ENCODE data around the gene LUZP2.

The LUZP2 gene

GRCh38 chr11:24705474-24705873, 208.6 kb downstream of the LUZP2 start:
- Histone ChIP-seq H3K36me3 (ENCODE audit: insufficient read depth, insufficient read length, low read length) (no peaks in the 10 kb centered on the region), H3K27me3 (ENCODE audit: insufficient read depth, insufficient read length) (no peaks in the 10 kb centered on the region), H3K4me1 (ENCODE audit: insufficient read depth, insufficient read length) (no peaks in the 10 kb centered on the region), H3K9ac (ENCODE audit: insufficient read length, low read depth) (no peak overlapping the region), H3K9me3 (ENCODE audit: insufficient read depth, low read length) (no peaks in the 10 kb centered on the region), H3K4me3 (ENCODE audit: insufficient read length, low read depth) (no peak overlapping the region)
- TF ChIP-seq YY1 (IDR thresholded peaks at IDR 0.05; ENCODE audit: insufficient read depth, insufficient read length) (no peak), SUZ12 (IDR thresholded peaks at IDR 0.05; ENCODE audit: extremely low read depth, insufficient read depth, insufficient read length) (no peak), ZNF274 (IDR thresholded peaks at IDR 0.05; ENCODE audit: low read depth, low read length) (no peak)
- no peak for DNase-seq (ENCODE audit: low read depth, low spot score)

- H3K36me3 ChIP-seq (ENCODE audit: insufficient read depth, insufficient read length, low read length) = no peaks in the 10 kb centered on the region
- no peak for DNase-seq (ENCODE audit: low read depth, low spot score)
- H3K27me3 ChIP-seq (ENCODE audit: insufficient read depth, insufficient read length) = no peaks in the 10 kb centered on the region
- no peak overlapping the region for H3K4me3 ChIP-seq (ENCODE audit: insufficient read length, low read depth)
- no peaks in the 10 kb centered on the region for H3K9me3 ChIP-seq (ENCODE audit: insufficient read depth, low read length)
- H3K4me1 ChIP-seq (ENCODE audit: insufficient read depth, insufficient read length) = no peaks in the 10 kb centered on the region
- TF ChIP-seq SUZ12 (IDR thresholded peaks at IDR 0.05; ENCODE audit: extremely low read depth, insufficient read depth, insufficient read length) (no peak), ZNF274 (IDR thresholded peaks at IDR 0.05; ENCODE audit: low read depth, low read length) (no peak), YY1 (IDR thresholded peaks at IDR 0.05; ENCODE audit: insufficient read depth, insufficient read length) (no peak)
- no peak overlapping the region for H3K9ac ChIP-seq (ENCODE audit: insufficient read length, low read depth)
Observed at GRCh38 chr11:24708616-24709015, 211.8 kb downstream of the LUZP2 start.

- no peak for TF ChIP-seq ZNF274 (IDR thresholded peaks at IDR 0.05; ENCODE audit: low read depth, low read length)
- no peak for TF ChIP-seq SUZ12 (IDR thresholded peaks at IDR 0.05; ENCODE audit: extremely low read depth, insufficient read depth, insufficient read length)
- TF ChIP-seq YY1 (IDR thresholded peaks at IDR 0.05; ENCODE audit: insufficient read depth, insufficient read length) = no peak
- H3K36me3 ChIP-seq (ENCODE audit: insufficient read depth, insufficient read length, low read length) = no peaks in the 10 kb centered on the region
- H3K27me3 ChIP-seq (ENCODE audit: insufficient read depth, insufficient read length) = no peaks in the 10 kb centered on the region
- no peaks in the 10 kb centered on the region for H3K9me3 ChIP-seq (ENCODE audit: insufficient read depth, low read length)
- DNase-seq (ENCODE audit: low read depth, low spot score) = no peak
- H3K4me1 ChIP-seq (ENCODE audit: insufficient read depth, insufficient read length) = no peaks in the 10 kb centered on the region
- no peak overlapping the region for H3K9ac ChIP-seq (ENCODE audit: insufficient read length, low read depth)
- H3K4me3 ChIP-seq (ENCODE audit: insufficient read length, low read depth) = no peak overlapping the region
Observed at GRCh38 chr11:24709928-24710565, 213.2 kb downstream of the LUZP2 start.

GRCh38 chr11:24714601-24715000, 217.7 kb downstream of the LUZP2 start:
- no peaks in the 10 kb centered on the region for H3K27me3 ChIP-seq (ENCODE audit: insufficient read depth, insufficient read length)
- no peak for TF ChIP-seq SUZ12 (IDR thresholded peaks at IDR 0.05; ENCODE audit: extremely low read depth, insufficient read depth, insufficient read length)
- no peak for TF ChIP-seq ZNF274 (IDR thresholded peaks at IDR 0.05; ENCODE audit: low read depth, low read length)
- TF ChIP-seq YY1 (IDR thresholded peaks at IDR 0.05; ENCODE audit: insufficient read depth, insufficient read length) = no peak
- no peaks in the 10 kb centered on the region for H3K4me1 ChIP-seq (ENCODE audit: insufficient read depth, insufficient read length)
- no peak for DNase-seq (ENCODE audit: low read depth, low spot score)
- H3K9ac ChIP-seq (ENCODE audit: insufficient read length, low read depth) = no peak overlapping the region
- H3K9me3 ChIP-seq (ENCODE audit: insufficient read depth, low read length) = no peaks in the 10 kb centered on the region
- no peaks in the 10 kb centered on the region for H3K36me3 ChIP-seq (ENCODE audit: insufficient read depth, insufficient read length, low read length)
- H3K4me3 ChIP-seq (ENCODE audit: insufficient read length, low read depth) = no peak overlapping the region

- Histone ChIP-seq H3K4me3 (ENCODE audit: insufficient read length, low read depth) (no peak overlapping the region), H3K4me1 (ENCODE audit: insufficient read depth, insufficient read length) (no peaks in the 10 kb centered on the region), H3K9me3 (ENCODE audit: insufficient read depth, low read length) (no peaks in the 10 kb centered on the region), H3K9ac (ENCODE audit: insufficient read length, low read depth) (no peak overlapping the region), H3K27me3 (ENCODE audit: insufficient read depth, insufficient read length) (no peaks in the 10 kb centered on the region), H3K36me3 (ENCODE audit: insufficient read depth, insufficient read length, low read length) (no peaks in the 10 kb centered on the region)
- TF ChIP-seq YY1 (IDR thresholded peaks at IDR 0.05; ENCODE audit: insufficient read depth, insufficient read length) (no peak), ZNF274 (IDR thresholded peaks at IDR 0.05; ENCODE audit: low read depth, low read length) (no peak), SUZ12 (IDR thresholded peaks at IDR 0.05; ENCODE audit: extremely low read depth, insufficient read depth, insufficient read length) (no peak)
- DNase-seq (ENCODE audit: low read depth, low spot score) = no peak
Observed at GRCh38 chr11:24716403-24716802, 219.6 kb downstream of the LUZP2 start.

GRCh38 chr11:24723231-24723630, 226.4 kb downstream of the LUZP2 start:
- Histone ChIP-seq H3K9ac (ENCODE audit: insufficient read length, low read depth) (no peak overlapping the region), H3K27me3 (ENCODE audit: insufficient read depth, insufficient read length) (no peaks in the 10 kb centered on the region), H3K4me3 (ENCODE audit: insufficient read length, low read depth) (no peak overlapping the region), H3K36me3 (ENCODE audit: insufficient read depth, insufficient read length, low read length) (no peaks in the 10 kb centered on the region), H3K9me3 (ENCODE audit: insufficient read depth, low read length) (no peaks in the 10 kb centered on the region), H3K4me1 (ENCODE audit: insufficient read depth, insufficient read length) (no peaks in the 10 kb centered on the region)
- DNase-seq (ENCODE audit: low read depth, low spot score) = no peak
- TF ChIP-seq YY1 (IDR thresholded peaks at IDR 0.05; ENCODE audit: insufficient read depth, insufficient read length) (no peak), SUZ12 (IDR thresholded peaks at IDR 0.05; ENCODE audit: extremely low read depth, insufficient read depth, insufficient read length) (no peak), ZNF274 (IDR thresholded peaks at IDR 0.05; ENCODE audit: low read depth, low read length) (no peak)

- TF ChIP-seq YY1 (IDR thresholded peaks at IDR 0.05; ENCODE audit: insufficient read depth, insufficient read length) (no peak), SUZ12 (IDR thresholded peaks at IDR 0.05; ENCODE audit: extremely low read depth, insufficient read depth, insufficient read length) (no peak), ZNF274 (IDR thresholded peaks at IDR 0.05; ENCODE audit: low read depth, low read length) (no peak)
- Histone ChIP-seq H3K9me3 (ENCODE audit: insufficient read depth, low read length) (no peaks in the 10 kb centered on the region), H3K36me3 (ENCODE audit: insufficient read depth, insufficient read length, low read length) (no peaks in the 10 kb centered on the region), H3K27me3 (ENCODE audit: insufficient read depth, insufficient read length) (no peaks in the 10 kb centered on the region), H3K9ac (ENCODE audit: insufficient read length, low read depth) (no peak overlapping the region), H3K4me1 (ENCODE audit: insufficient read depth, insufficient read length) (no peaks in the 10 kb centered on the region), H3K4me3 (ENCODE audit: insufficient read length, low read depth) (no peak overlapping the region)
- no peak for DNase-seq (ENCODE audit: low read depth, low spot score)
Observed at GRCh38 chr11:24731554-24731953, 234.7 kb downstream of the LUZP2 start.
